Smooth muscle cell (in vitro differentiated cells): ENCODE results near the gene EIF4E3. TPM values are rescaled to one million over a fixed set of nuclear protein-coding genes. Genes with fewer than 3 reads are reported as not detected.
A peak's percentile ranks its signal among the peaks of the same experiment; 100 is the strongest.

Source experiments
- DNase-seq: peaks from one replicate; lab custom pipeline; 2025; ENCODE audit not compliant: unreplicated experiment; lab: John Stamatoyannopoulos, UW
- H2AFZ ChIP-seq: fragments of 200-600 bp; sonication (generic); 2 replicates; pipeline ENCODE4 v1.6.0; 2016; ENCODE audit warnings: antibody characterized with exemption, low read depth, mild to moderate bottlenecking
- H3F3A ChIP-seq: fragments of 200-600 bp; sonication (generic); 2 replicates; pipeline ENCODE4 v1.6.0; 2017; ENCODE audit warnings: antibody characterized with exemption, low read depth
- H3K27ac ChIP-seq: fragments of 200-600 bp; sonication (generic); 2 replicates; pipeline ENCODE4 v1.5.1; 2016; ENCODE audit warnings: low read depth, mild to moderate bottlenecking
- H3K27me3 ChIP-seq: fragments of 200-600 bp; sonication (generic); 2 replicates; pipeline ENCODE4 v1.6.1; 2016; ENCODE audit warnings: low read depth, mild to moderate bottlenecking
- H3K36me3 ChIP-seq: fragments of 200-600 bp; sonication (generic); 2 replicates; pipeline ENCODE4 v1.5.1; 2016; ENCODE audit warnings: low read depth
- H3K4me1 ChIP-seq: fragments of 200-600 bp; sonication (generic); 2 replicates; pipeline ENCODE4 v1.5.1; 2016; ENCODE audit warnings: low read depth
- H3K4me2 ChIP-seq: fragments of 200-600 bp; sonication (generic); 2 replicates; pipeline ENCODE4 v1.6.0; 2016; ENCODE audit warnings: mild to moderate bottlenecking
- H3K4me3 ChIP-seq: fragments of 200-600 bp; sonication (generic); 2 replicates; pipeline ENCODE4 v1.5.1; 2016; ENCODE audit warnings: mild to moderate bottlenecking
- H3K79me2 ChIP-seq: fragments of 200-600 bp; sonication (generic); 2 replicates; pipeline ENCODE4 v1.6.0; 2016; ENCODE audit warnings: low read depth, mild to moderate bottlenecking
- H3K9ac ChIP-seq: fragments of 200-600 bp; sonication (generic); 2 replicates; pipeline ENCODE4 v1.6.0; 2016; ENCODE audit warnings: low read depth
- H3K9me3 ChIP-seq: fragments of 200-600 bp; sonication (generic); replicated peaks from 2 replicates; pipeline ENCODE4 v1.5.1; 2016; ENCODE audit warnings: low read depth
- H4K20me1 ChIP-seq: fragments of 200-600 bp; sonication (generic); 2 replicates; pipeline ENCODE4 v1.6.0; 2016; ENCODE audit warnings: low read depth
- WGBS: methylation state at CpG from one replicate; pipeline ENCODE4 v1.1.7; 2016; ENCODE audit warnings: low lambda C conversion rate; 5-methylcytosine and 5-hydroxymethylcytosine counted together
- polyA plus RNA-seq: library from polyadenylated mRNA; unstranded; fragments of >200 nt; fragmentation: Nextera tagmentation; extraction: Ambion mirVana; gene quantifications from 2 replicates; pipeline ENCODE4 v1.2.1, GENCODE V29; 2016
- total RNA-seq: library from RNA; depleted of rRNA; stranded (reverse); fragments of >200 nt; gene quantifications from 2 replicates; pipeline ENCODE4 v1.2.3, GENCODE V29; 2014
- TF ChIP-seq, protein P1 (sequence below): fragments of 200-600 bp; sonication (generic); IDR thresholded peaks from 2 replicates; pipeline ENCODE4 v1.5.1; 2017; ENCODE audit warnings: borderline replicate concordance, mild to moderate bottlenecking, antibody characterized with exemption; ENCODE audit not compliant: insufficient read depth, poor library complexity, severe bottlenecking

The EIF4E3 gene
- total and polyA plus RNA-seq, 2 experiments from 2014 or later = 2.3 to 3.5 TPM

DNA sequence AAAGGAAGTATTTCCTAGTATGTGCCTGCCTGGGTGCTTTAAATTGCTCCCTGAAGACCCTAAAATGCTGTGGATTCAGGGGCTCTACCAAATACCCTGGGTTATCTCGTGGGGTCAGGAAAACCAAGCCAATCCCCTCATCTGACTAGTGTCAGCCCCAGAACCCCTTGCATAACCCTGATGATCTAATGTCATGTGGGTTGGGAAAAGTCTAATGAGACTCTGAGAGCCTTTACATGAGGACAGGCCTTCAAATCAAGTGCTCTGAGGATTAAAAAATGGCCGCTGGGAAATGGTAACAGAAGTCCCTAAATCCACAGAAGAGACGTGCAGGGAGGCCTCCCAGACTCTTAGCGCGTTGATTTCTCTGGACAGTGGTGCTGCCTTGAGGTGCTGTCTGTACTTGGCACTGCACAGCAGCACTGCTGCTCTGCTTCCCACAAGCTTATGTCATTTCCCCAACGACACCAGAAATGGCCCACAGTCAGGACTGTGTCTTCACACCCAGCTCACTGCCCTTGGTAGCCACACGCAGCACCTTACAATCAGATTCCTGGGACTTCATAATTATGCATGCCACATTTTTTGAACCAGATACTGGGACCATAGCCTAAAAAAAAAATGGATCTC is 16.6 kb downstream of the EIF4E3 start:
- no peak overlapping the region for H2AFZ ChIP-seq

DNA sequence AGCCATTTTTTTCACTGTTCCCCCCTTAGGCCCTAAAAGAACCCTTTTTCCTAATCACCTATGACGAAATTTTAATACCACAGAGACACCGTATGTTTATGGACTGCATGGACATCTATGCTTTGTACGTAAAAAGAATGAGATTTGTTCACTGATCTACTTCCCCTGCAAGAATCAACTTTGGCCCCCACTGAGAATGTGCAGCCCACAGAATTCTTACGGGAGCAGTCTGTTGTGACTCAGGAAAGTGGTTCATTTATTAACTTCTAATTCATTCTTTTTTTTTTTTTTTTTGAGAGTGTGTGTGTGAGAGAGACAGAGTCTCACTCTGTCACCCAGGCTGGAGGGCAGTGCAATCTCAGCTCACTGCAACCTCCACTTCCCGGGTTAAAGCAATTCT is 17.6 kb downstream of the EIF4E3 start:
- Histone ChIP-seq H4K20me1 (no peaks in the 10 kb centered on the region), H3K9ac (no peak overlapping the region), H3K36me3 (no peaks in the 10 kb centered on the region), H3F3A (no peaks in the 10 kb centered on the region), H3K27ac (no peak overlapping the region), H3K4me1 (peaks cover 3% of the 10 kb centered on the region), H3K27me3 (no peaks in the 10 kb centered on the region), H3K79me2 (no peaks in the 10 kb centered on the region), H2AFZ (no peak overlapping the region), H3K4me3 (no peak overlapping the region), H3K4me2 (peak overlapping the region; percentile 8), H3K9me3 (no peaks in the 10 kb centered on the region)
- 44% methylated on average over 5 of the region's 5 CpGs for WGBS
- no peak for DNase-seq
- TF ChIP-seq, protein P1, sequence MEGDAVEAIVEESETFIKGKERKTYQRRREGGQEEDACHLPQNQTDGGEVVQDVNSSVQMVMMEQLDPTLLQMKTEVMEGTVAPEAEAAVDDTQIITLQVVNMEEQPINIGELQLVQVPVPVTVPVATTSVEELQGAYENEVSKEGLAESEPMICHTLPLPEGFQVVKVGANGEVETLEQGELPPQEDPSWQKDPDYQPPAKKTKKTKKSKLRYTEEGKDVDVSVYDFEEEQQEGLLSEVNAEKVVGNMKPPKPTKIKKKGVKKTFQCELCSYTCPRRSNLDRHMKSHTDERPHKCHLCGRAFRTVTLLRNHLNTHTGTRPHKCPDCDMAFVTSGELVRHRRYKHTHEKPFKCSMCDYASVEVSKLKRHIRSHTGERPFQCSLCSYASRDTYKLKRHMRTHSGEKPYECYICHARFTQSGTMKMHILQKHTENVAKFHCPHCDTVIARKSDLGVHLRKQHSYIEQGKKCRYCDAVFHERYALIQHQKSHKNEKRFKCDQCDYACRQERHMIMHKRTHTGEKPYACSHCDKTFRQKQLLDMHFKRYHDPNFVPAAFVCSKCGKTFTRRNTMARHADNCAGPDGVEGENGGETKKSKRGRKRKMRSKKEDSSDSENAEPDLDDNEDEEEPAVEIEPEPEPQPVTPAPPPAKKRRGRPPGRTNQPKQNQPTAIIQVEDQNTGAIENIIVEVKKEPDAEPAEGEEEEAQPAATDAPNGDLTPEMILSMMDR = no peak

More for the DNA sequence above, 16.6 kb downstream of the EIF4E3 start:
- Histone ChIP-seq H3K79me2 (no peaks in the 10 kb centered on the region), H3K4me2 (peak overlapping the region; percentile 0), H3K27me3 (no peaks in the 10 kb centered on the region), H3K9ac (no peak overlapping the region), H4K20me1 (no peaks in the 10 kb centered on the region), H3F3A (no peaks in the 10 kb centered on the region), H3K4me3 (no peak overlapping the region), H3K9me3 (no peaks in the 10 kb centered on the region), H3K36me3 (no peaks in the 10 kb centered on the region), H3K27ac (no peak overlapping the region), H3K4me1 (peaks cover 3% of the 10 kb centered on the region)
- DNase-seq = no peak
- WGBS = 53% methylated on average over 7 of the region's 7 CpGs
- TF ChIP-seq, protein P1 = no peak

DNA sequence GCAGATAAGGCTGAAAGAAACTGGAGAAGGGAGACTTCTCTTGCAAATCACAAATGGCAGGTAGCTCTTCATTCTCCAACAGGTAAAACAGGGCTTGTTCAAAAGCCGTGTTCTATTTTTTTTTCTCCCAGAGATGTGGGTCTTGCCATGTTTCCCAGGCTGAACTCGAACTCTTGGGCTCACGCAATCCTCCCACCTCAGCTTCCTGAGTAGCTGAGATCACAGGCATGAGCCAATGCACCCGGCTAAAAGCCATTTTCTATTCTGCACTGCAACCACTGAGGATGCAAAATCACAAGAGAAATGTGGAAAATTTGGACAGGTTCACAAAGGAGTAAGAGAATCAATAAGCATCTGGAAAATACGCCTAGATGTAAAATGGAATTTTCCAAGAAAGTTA is 19.5 kb downstream of the EIF4E3 start:
- no peaks in the 10 kb centered on the region for H3F3A ChIP-seq
- H3K79me2 ChIP-seq = no peaks in the 10 kb centered on the region
- no peak overlapping the region for H3K4me2 ChIP-seq
- H3K36me3 ChIP-seq = no peaks in the 10 kb centered on the region
- no peak overlapping the region for H2AFZ ChIP-seq
- H3K9me3 ChIP-seq = no peaks in the 10 kb centered on the region
- H3K27me3 ChIP-seq = no peaks in the 10 kb centered on the region
- no peak overlapping the region for H3K9ac ChIP-seq
- no peaks in the 10 kb centered on the region for H4K20me1 ChIP-seq
- no peak overlapping the region for H3K4me3 ChIP-seq
- peaks cover 3% of the 10 kb centered on the region for H3K4me1 ChIP-seq
- TF ChIP-seq, protein P1 = no peak
- DNase-seq = no peak
- no peak overlapping the region for H3K27ac ChIP-seq
- WGBS = 92% methylated on average over 5 of the region's 5 CpGs

DNA sequence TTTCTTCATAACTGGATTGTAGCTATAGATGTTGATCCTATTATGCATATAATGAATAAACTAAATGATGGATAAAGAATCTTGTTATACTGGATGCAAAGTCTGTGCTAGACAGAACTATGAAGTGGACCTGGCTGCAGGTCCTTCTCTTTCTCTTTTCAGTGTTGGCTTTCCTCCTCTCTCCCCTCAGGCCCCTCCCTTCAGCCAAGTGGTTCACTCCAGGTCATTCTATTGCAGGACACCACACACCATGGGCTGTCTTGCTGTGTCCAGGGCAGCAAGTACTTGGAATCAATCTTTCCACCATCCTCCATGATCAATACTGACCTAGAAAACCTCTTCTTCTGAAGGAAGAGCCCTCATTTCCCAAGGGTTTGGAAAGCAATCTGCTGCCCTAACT is 20.3 kb downstream of the EIF4E3 start:
- Histone ChIP-seq H3K4me1 (peaks cover 3% of the 10 kb centered on the region), H3K27me3 (no peaks in the 10 kb centered on the region), H3K79me2 (no peaks in the 10 kb centered on the region), H3K4me2 (no peak overlapping the region), H2AFZ (no peak overlapping the region), H3K27ac (no peak overlapping the region), H3F3A (no peaks in the 10 kb centered on the region), H3K4me3 (no peak overlapping the region), H3K9ac (no peak overlapping the region), H4K20me1 (no peaks in the 10 kb centered on the region), H3K9me3 (no peaks in the 10 kb centered on the region), H3K36me3 (no peaks in the 10 kb centered on the region)
- DNase-seq = no peak
- TF ChIP-seq, protein P1 = no peak
